Measurements from ENCODE around the gene AK3.

AK3 gene

GRCh38 chr9:4746278-4747030 lies 5.5 kb upstream of the AK3 start:
- no peak for DNase-seq

DNA sequence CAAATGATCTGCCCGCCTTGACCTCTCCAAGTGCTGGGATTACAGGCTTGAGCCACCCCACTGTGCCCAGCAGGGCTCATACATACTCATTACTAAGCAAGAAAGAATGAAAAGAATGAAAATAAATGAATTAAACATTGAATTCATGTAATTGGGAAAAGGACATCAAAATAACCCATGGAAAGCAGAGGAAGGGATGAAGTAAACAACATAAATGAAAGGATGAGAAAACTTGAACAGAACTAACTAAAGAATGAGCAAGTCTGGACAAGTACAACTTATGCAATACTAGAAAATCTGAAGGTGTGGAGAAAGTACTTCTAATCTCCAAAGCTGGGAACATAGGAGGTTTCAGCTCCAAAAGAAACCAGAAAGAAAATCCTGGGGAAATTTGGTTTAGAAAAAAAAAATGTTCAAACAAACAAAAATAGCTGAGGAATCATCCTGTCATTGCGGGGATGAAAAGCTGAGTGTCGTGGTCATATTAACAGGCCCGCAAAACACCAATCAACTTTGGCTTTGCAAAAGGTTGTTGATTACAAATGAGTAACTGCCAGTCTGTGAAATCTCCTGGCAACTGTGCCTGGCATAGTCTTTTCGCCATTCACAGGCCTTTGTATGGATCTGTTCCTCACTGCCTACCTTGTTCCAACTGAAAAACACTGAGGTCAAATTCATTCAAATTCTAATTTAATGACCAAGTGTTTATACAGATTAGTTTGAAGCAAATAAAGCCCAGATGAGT lies 2.3 kb upstream of the AK3 start:
- no peak for DNase-seq

DNA sequence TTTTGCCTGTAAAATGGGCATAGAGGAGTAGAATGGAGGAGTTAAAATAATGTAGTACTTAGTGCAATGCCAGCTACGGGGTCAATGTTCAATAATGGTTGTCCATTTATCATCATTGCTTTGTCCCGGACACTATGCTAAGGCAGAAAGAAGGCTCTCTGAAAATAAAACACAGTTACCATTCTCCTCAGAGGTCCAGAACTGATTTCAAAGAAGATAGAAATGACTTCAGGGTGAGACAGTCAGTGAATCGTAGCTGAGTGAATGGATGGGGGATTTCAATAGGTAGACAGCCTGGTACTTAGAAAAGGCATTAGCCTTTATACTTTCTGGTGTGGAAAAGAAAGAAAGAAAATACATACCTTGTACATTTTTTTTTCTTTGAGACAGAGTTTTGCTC lies 1.2 kb upstream of the AK3 start:
- DNase-seq: no peak

DNA sequence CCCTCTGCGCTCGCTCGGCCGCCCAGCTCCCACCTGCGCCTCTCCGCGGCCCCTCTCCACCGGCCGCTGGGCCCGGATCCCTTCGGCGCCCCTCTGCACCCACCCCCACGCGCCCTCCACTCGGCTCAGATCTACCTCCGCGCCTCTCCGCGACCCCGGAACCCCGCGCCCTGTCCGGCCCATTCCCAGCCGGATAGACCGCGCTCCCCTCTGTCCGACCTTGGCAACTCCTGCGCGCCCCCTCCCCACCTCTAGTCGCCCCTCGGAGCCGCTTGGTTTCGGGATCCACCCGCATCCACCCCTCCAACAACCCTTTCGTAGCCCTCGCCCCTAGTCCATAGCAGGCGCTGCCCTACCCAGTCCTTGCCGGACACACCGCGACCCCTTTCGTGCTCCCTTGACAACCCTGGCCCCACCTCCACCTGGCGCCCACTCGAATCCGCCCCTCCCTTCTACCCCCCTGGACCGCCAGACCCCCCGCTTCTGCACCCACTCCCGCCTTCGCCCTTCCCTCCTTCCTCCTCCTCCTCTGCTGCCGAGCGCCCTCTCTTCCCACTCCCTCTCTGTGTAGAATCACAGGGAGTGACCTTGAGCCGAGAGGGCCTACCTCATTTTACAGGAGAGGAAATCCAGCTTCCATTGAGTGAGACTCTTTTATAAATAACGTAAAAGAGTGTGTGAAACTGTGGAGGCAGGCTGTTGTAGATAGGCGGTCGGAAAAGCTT lies 525 bp upstream of the AK3 start:
- DNase-seq: no peak

GRCh38 chr9:4740388-4740637 lies 689 bp downstream of the AK3 start:
- no peak for DNase-seq

DNA sequence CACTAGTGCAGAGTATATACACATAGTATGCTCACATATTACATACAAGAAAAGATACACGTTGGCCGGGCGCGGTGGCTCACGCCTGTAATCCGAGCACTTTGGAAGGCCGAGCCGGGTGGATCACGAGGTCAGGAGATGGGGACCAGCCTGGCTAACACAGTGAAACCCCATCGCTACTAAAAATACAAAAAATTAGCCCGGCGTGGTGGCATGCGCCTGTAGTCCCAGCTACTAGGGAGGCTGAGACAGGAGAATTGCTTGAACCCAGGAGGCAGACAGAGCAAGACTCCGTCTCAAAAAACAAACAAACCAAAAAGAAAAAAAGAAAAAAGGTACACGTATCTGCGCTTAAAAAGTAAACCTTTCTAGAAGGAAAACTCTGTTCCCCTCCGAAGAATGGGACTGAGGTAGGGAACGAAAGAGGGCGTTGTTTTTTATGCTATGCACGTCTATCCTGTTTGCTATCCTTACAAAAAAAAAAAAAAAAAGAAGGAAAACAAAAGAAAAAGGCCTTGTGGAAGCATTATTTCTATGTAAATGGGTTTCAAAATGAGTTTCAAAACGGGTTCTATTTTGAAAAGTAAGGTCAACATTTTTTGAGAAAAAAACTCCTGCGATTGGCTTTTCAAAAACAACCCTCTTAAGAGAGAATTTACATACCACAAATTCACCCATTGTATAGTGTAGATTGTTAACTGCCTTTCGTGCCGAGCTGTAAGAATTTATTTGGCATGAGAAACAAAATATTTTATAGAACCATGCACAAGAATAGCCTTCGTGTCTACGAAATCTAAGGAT lies 1.2 kb downstream of the AK3 start:
- DNase-seq: no peak

DNA sequence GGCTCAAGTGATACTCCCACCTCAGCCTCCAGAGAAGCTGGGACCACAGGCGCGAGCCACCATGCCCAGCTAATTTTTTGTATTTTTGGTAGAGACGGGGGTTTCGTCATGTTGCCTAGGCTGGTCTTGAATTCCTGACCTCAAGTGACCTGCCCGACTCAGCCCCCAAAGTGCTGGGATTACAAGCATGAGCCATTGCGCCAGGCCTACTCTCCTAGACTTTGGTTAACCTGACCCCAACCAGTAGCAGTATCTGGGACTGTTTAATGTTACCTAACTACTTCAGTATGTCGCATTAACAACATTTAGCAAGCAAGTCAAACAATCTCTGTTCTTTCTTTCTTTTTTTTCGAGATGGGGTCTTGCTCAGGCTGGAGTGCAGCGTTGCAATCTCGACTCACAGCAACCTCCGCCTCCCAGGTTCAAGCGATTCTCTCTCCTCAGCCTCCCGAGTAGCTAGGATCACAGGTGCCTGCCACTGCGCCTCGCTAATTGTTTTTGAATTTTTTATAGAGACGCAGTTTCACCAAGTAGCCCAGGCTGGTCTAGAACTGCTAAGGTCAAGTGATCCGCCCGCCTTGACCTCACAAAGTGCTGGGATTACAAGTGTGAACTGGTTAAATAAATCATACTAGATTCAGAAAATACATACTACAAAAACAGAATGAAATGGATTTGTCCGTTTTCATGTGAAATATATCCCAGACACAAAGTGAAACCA lies 2.0 kb downstream of the AK3 start:
- DNase-seq: no peak

- no peak for DNase-seq
These were observed 6.9 kb downstream of the AK3 start for GRCh38 chr9:4734150-4734549.

DNA sequence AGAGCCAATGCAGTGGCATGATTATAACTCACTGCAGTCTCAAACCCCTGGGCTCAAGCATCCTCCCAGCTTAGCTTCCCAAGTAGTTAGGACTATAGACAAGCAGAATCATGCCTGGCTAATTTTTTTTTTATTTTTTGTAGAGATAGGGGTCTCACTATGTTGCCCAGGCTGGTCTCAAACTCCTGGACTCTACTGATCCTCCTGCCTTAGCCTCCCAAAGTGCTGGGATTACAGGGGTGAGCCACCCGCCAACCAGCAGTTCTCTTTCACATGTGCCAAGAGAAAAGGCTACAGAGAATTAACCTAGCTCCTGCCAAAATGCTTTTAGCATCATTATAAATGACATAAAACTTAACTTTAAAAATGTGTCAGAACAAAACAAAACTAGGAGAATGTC lies 8.1 kb downstream of the AK3 start:
- DNase-seq: no peak

GRCh38 chr9:4727593-4727992 lies 13.4 kb downstream of the AK3 start:
- no peak for DNase-seq

- DNase-seq: no peak
These were observed 15.1 kb downstream of the AK3 start for GRCh38 chr9:4725706-4726442.

DNA sequence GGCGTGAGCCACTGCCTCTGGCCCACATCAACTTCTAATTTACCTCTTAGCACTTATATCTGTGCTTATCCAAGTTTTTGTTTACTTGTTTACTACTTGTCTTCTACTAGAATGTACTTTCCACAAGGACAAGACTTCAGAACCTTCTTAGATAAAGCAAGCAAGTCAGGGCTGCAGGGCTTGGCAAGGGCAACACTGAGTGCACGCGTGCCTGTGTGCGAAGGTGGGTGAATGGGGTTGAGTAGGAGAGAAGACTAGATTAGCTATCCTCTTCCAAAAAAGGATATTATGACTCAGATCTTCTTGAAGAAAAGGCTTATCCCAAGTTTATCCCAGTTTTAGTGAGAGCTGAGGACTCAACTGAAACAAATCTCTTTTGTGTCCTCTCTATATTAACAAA lies 19.3 kb downstream of the AK3 start:
- no peak for DNase-seq

DNA sequence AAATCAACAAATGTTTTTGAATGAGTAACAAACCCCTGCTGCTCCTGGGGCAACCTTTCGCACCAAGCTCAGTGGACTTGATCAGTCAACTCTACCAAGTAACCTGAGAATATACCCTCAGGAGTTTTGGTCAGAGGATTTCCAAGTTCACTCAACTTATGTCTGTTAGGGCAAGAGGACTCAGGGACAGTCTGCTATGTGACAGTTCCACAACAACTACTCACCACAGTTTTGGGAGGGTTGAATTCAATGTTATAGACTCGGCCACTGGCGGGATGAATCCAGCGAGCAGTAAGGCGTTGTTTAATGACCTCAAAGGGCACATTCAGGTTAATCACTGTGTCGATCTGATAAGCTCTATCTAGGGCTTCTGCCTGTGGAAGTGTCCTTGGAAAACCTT lies 22.1 kb downstream of the AK3 start:
- no peak for DNase-seq

DNA sequence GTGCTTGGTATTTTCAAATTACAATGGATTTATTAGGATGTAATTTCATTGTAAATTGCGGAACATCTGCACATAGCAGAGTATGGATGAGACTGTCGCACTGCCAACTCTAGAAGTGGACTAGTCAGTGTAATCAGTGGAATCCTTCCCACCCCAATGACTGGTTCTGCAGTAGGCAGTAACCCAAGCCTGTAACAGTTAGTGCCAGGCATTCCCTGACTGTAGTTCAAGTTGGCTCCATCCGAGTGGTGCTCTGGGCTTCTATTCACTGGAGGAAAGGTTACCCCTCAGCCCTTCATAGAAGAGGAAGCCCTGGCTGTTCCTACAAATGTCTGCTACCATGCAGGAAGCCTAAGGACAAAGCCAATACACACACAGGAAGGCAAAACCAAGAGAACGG lies 23.2 kb downstream of the AK3 start:
- no peak for DNase-seq

DNA sequence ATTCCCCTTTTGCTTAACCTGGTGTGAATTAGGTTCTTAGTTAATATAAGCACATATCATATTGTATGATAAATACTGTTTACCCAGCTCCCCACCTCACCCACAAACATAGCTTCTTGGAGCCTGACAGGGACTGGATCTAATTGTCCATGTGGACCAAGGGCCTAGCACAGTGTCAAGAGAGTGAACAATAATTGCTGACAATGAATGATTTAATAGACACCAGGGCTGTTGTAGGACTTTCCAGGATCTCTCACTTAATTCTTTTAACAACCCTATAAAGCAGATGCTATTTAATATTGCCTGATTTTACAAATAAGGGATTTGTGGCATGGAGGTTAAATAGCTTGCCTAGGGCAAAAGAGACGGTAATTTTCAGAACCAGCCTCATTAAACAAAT lies 24.8 kb downstream of the AK3 start:
- DNase-seq: no peak

DNA sequence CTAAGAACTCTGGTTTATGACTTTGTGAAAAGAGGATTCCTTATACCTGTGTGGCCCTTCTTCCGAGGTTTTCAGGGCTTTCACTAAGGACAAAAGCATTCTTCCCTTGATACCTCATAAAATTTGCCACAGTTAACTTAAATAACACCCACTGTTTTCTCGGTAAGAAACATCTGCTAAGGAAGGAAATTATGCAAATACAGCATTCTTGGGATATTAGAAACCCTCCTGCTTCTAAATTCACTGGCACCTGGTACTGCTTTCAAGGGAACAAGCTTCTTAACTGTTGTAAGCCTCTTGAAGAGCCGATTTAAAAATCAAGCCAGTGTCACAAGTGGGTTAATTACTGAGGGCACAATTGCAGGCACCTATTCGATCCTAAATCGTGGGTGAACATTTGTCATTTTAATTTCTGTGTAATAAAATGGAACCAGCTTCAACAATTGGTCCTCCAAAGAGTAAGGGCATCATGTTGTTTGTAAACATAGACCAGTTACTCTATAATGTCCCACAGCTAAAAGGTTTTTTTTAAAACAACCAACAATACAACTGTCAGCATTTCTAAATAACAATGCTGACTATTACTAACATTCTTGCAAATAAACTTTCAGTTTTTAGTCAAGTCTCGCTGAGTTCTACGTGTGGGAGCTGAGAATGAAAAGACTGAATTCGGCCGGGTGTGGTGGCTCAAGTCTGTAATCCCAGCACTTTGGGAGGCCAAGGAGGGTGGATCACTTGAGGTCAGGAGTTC lies 26.6 kb downstream of the AK3 start:
- no peak for DNase-seq

- no peak for DNase-seq
These were observed 27.2 kb downstream of the AK3 start for GRCh38 chr9:4713849-4714248.

DNA sequence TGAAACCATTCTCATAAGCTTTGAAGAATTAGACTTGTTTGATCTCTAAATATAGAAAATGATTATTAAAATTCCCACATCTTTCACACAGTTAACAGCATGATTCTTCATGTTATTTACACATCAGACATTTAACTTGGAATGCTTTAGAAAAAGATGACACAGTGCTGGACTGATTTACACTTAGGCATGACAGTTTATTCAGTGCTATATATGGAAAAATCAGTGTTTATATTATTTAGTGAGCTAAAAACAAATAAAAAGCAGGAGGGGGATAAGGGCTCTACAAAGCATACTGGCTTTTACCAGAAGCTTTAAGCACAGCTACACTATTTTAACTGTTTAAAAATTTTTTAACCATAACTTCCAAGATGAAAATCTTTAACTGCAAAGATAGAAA lies 31.6 kb downstream of the AK3 start:
- DNase-seq: no peak

DNA sequence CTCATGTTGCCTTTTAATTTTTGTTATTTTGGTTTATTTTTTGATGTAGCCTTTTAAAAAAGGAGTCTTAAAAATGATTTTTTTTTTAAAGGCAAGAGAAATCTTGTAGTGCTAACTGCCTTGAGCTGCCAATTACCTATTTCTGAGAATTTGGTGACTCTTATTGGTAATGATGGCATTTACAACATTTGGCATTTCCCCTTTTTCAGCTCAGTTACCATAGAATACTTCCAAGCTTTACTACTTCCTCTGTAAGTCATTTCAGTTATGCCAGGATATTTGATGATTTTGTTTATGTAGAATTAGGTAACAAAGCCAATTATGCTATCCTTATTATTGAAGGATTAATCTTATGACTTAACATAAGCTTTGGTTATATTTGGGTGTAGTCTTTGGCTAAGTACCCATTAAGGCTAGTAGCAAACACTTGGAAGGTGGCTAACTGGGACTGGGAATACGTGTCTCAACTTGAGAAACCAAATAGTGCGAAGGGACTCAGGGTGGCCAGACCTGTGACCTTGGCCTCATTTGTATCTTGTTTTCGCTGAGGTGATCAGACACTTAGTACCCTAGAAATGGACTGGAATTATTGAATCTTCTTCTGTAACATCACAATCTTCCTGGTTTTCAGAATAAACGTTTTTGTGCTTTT lies 33.9 kb downstream of the AK3 start:
- no peak for DNase-seq

- DNase-seq: no peak
These were observed 35.0 kb downstream of the AK3 start for GRCh38 chr9:4706021-4706420.

- no peak for DNase-seq
These were observed 36.9 kb downstream of the AK3 start for GRCh38 chr9:4704129-4704528.

Data from NCI-H2107 (cell line).